Measurements from ENCODE around the gene CTAGE8. TPM values are rescaled to one million over a fixed set of nuclear protein-coding genes. Genes with fewer than 3 reads are reported as not detected.
"Not testable (repeated sequence)": the region's sequence is repeated elsewhere in the genome, so short reads cannot be mapped to it uniquely, and the experiment has no call there.

CTAGE8 gene
- total RNA-seq, 2 experiments from 2014 or later, result 1.1 TPM; not detected in 1

DNA sequence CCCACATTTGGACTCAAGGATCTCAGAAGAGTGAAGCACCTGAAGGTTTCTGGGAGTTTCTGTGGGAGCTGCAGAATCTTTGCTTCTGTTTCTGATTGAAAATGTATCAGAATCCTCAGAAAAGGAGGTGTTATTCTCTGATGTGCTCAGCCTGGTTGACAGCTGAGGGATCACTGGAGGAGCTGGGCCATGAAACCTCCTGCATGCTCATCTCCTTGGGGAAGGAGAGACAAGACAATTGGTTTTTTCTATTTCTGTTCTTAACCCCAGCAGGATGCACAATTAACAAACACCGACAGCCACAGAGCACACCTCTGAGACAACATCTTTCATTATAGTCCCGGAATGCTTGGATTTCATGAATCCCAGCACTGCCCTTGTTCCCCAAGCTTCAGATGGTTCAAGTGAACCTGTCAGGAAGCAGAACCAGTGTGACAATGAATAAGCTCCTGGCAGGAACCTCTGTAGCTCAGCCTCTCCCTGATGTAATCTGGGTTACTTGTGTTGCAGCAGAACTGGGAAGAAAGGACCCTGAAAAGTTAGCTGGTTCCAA, 30.5 kb downstream of the CTAGE8 start:
- ATAC-seq (ENCODE audit: low read depth); H3K9me3 Mint-ChIP-seq; POLR2A ChIA-PET; H3K4me1 Mint-ChIP-seq; H3K27me3 Mint-ChIP-seq; H3K4me3 Mint-ChIP-seq; H3K27ac Mint-ChIP-seq; H3K36me3 Mint-ChIP-seq; DNase-seq: not testable (repeated sequence)

DNA sequence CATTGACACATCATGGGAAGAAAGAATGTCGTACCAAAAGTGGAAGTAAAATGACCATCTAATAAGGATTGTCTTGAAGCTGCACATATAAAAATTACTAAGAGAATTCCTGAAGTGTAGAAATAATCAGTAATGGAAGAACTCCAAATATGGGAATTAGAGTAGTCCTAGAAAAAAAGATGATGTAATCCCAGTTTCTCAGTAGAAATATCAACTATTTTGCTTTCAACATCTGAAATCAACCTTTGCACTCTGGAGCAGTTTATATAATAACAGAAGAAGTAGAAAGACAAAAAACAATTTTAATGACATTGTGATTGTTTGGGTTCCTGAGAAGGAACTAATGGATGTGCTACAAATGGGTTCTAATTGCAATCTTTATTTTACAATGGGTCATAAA, 36.0 kb downstream of the CTAGE8 start:
- POLR2A ChIA-PET; H3K27me3 Mint-ChIP-seq; H3K9me3 Mint-ChIP-seq; DNase-seq; H3K27ac Mint-ChIP-seq; H3K4me3 Mint-ChIP-seq; H3K4me1 Mint-ChIP-seq; H3K36me3 Mint-ChIP-seq; ATAC-seq (ENCODE audit: low read depth): not testable (repeated sequence)

DNA sequence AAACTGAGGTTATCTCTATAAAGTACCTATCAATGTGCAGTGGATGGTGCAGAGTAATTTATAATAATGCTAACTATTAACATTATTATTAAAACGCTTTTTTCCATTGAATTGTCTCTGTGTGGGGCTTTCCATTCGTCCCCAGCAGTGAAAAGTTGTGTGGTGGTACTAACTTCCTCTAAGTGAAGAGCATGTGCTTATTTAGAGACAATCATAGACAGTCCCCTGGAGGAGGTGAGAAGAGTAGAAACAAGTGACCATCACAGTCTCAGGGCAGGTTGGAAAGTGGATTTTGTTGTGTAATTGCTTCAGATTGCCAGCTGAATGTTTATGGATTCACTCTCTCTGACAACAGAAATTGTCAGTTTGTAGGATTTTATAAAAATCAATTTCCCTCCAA, 38.1 kb downstream of the CTAGE8 start:
- ATAC-seq (ENCODE audit: low read depth); H3K4me3 Mint-ChIP-seq; H3K4me1 Mint-ChIP-seq; DNase-seq; H3K27me3 Mint-ChIP-seq; H3K9me3 Mint-ChIP-seq; POLR2A ChIA-PET; H3K27ac Mint-ChIP-seq; H3K36me3 Mint-ChIP-seq: not testable (repeated sequence)

- H3K4me1 Mint-ChIP-seq; ATAC-seq (ENCODE audit: low read depth); H3K36me3 Mint-ChIP-seq; POLR2A ChIA-PET; DNase-seq; H3K4me3 Mint-ChIP-seq; H3K9me3 Mint-ChIP-seq; H3K27me3 Mint-ChIP-seq; H3K27ac Mint-ChIP-seq: not testable (repeated sequence)
Measured at GRCh38 chr7:144228810-144229209, 40.3 kb downstream of the CTAGE8 start.

- DNase-seq; H3K27me3 Mint-ChIP-seq; H3K4me1 Mint-ChIP-seq; H3K9me3 Mint-ChIP-seq; POLR2A ChIA-PET; H3K27ac Mint-ChIP-seq; H3K36me3 Mint-ChIP-seq; ATAC-seq (ENCODE audit: low read depth); H3K4me3 Mint-ChIP-seq: not testable (repeated sequence)
Measured at GRCh38 chr7:144226866-144227265, 42.2 kb downstream of the CTAGE8 start.

DNA sequence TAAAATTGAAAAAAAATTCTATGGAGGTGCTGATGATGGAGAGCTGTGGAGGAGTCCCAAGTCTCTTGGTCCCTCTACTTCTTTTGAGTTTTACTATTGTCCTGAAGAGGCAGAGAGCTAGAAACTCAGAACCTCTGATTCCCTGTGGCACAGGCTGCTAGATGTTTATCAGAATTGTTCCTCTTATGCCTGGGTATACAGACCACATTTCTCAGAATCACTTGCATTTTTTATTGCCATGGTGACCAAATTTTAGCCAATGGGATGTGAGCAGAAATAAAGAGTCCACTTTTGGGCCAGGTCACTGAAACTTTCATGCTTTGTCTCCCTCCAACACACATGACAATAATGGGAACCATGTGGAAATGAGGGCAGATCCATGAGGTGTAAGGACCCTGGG, 45.4 kb downstream of the CTAGE8 start:
- H3K27ac Mint-ChIP-seq; ATAC-seq (ENCODE audit: low read depth); H3K36me3 Mint-ChIP-seq; H3K9me3 Mint-ChIP-seq; DNase-seq; H3K4me1 Mint-ChIP-seq; H3K4me3 Mint-ChIP-seq; H3K27me3 Mint-ChIP-seq; POLR2A ChIA-PET: not testable (repeated sequence)

DNA sequence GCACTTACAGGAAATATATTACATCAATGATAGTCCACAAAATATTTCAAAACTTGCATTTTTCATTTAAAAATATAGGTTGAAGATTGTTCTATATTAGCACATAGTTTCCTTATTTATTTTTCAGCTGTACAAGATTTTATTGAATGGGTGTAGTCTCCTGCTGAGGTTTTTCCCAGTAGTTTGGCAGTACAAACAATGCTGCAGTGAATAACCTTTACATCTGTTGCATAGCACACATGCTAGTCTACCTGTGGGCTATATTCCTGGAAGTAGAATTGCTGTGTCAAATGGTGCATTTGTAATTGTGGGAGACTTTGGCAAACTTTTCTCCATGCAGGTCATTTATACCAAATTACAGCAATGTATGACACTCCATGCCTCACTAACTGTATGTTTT, 48.6 kb downstream of the CTAGE8 start:
- H3K9me3 Mint-ChIP-seq; H3K4me1 Mint-ChIP-seq; H3K27ac Mint-ChIP-seq; DNase-seq; H3K27me3 Mint-ChIP-seq; H3K4me3 Mint-ChIP-seq; POLR2A ChIA-PET; H3K36me3 Mint-ChIP-seq; ATAC-seq (ENCODE audit: low read depth): not testable (repeated sequence)

DNA sequence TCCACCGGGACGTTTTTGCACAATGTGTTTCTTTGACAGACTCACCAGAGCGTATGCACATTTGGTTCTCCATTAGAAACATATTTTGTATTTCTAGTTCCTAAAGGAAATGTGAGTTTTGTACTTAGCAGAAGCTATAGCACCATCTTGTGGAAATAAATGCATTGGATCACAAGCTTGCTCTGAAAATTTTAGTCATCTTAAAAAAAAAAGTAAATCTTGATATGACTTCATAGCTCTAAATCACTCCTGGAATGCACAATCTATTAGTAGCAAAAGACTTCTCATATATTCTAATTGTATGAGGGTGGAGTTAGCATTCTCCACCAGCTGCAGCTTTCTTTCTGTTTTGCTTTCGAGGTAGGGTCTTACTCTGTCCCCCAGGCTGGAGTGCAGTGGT, 49.9 kb downstream of the CTAGE8 start:
- H3K36me3 Mint-ChIP-seq; ATAC-seq (ENCODE audit: low read depth); H3K9me3 Mint-ChIP-seq; H3K27ac Mint-ChIP-seq; POLR2A ChIA-PET; H3K4me3 Mint-ChIP-seq; DNase-seq; H3K4me1 Mint-ChIP-seq; H3K27me3 Mint-ChIP-seq: not testable (repeated sequence)

DNA sequence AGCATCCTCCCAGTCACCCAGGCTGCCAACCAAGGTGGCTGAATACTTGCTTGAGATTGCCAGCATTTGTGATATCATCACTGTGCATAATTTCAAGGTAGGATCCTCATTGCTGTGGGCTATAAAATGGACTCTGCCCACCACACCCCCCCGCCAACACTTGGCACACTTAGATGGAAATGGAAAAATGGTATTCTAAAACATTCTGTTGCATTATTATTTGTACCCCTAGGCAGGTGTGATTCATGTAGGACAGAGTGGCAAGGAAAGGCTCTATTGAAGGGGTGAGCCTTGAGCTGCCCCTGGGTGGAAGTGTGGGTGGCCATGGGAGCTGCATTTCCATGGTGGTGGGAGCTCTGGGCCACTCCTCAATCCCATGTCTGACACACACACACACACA, 50.5 kb downstream of the CTAGE8 start:
- H3K4me3 Mint-ChIP-seq; H3K4me1 Mint-ChIP-seq; H3K9me3 Mint-ChIP-seq; DNase-seq; ATAC-seq (ENCODE audit: low read depth); H3K36me3 Mint-ChIP-seq; H3K27me3 Mint-ChIP-seq; H3K27ac Mint-ChIP-seq; POLR2A ChIA-PET: not testable (repeated sequence)

GRCh38 chr7:144217200-144217599, 51.9 kb downstream of the CTAGE8 start:
- H3K4me1 Mint-ChIP-seq; POLR2A ChIA-PET; H3K27me3 Mint-ChIP-seq; H3K4me3 Mint-ChIP-seq; H3K36me3 Mint-ChIP-seq; DNase-seq; H3K9me3 Mint-ChIP-seq; H3K27ac Mint-ChIP-seq; ATAC-seq (ENCODE audit: low read depth): not testable (repeated sequence)

Other genes with a start within 250 kb of the CTAGE8 start
- gene OR2A5, start 220.3 kb downstream of the CTAGE8 start, total RNA-seq, result not detected
- gene OR2A25, start 199.5 kb downstream of the CTAGE8 start, total RNA-seq, result not detected
- gene OR2A12, start 183.0 kb downstream of the CTAGE8 start, total RNA-seq, result not detected
- gene OR2A2, start 159.7 kb downstream of the CTAGE8 start, total RNA-seq, result not detected
- gene OR2A14, start 146.1 kb downstream of the CTAGE8 start, total RNA-seq, result not detected
- 1 to 10 TPM; 1.0 to 2.2 TPM for gene CTAGE4, start 85.8 kb downstream of the CTAGE8 start, total RNA-seq
- gene ARHGEF35, start 73.5 kb downstream of the CTAGE8 start, total RNA-seq, result 1 to 10 TPM; 2.5 TPM
- gene OR2A42, start 29.7 kb downstream of the CTAGE8 start, total RNA-seq, result not detected
- gene OR2A7, start 4.5 kb downstream of the CTAGE8 start, total RNA-seq, result 1 to 10 TPM; 2.1 to 2.2 TPM
- under 1 TPM in 1 of 2 experiments, not detected in 1; 0.06 TPM for gene OR2A1, start 43.1 kb upstream of the CTAGE8 start, total RNA-seq
- 1 to 10 TPM; 7.6 to 7.7 TPM for gene ARHGEF5, start 86.1 kb upstream of the CTAGE8 start, total RNA-seq
- gene NOBOX, start 134.4 kb upstream of the CTAGE8 start, total RNA-seq, result not detected